ENCODE measurements around the gene CACNA1C. TPM values are rescaled to one million over a fixed set of nuclear protein-coding genes. Genes with fewer than 3 reads are reported as not detected.

CACNA1C gene
- total RNA-seq, 1 experiment from 2014 or later: 3.7 TPM

GRCh38 chr12:2481951-2482350 lies 429.2 kb downstream of the CACNA1C start:
- no peaks in the 10 kb centered on the region for H3K4me1 ChIP-seq (ENCODE audit: insufficient read depth, low read length, poor library complexity, severe bottlenecking)
- ChIA-PET CTCF (no interaction called here), POLR2A (ENCODE audit: low non-redundant PET) (no interaction called here)
- no peak overlapping the region for H3K4me3 ChIP-seq (ENCODE audit: low read depth, low read length, poor library complexity, severe bottlenecking)
- no peaks in the 10 kb centered on the region for H3K9me3 ChIP-seq (ENCODE audit: low read depth, low read length, poor library complexity, severe bottlenecking)
- no peaks in the 10 kb centered on the region for H3K36me3 ChIP-seq (ENCODE audit: insufficient read depth, low read length, poor library complexity, severe bottlenecking)
- intact Hi-C loops (cut with micrococcal nuclease; ENCODE audit: unreplicated experiment): no loop called here
- H3K27me3 ChIP-seq (replicated peaks; ENCODE audit: insufficient read depth, low read depth, low read length, poor library complexity): no peaks in the 10 kb centered on the region
- no peak for TF ChIP-seq EZH2 (IDR thresholded peaks at IDR 0.05; ENCODE audit: borderline replicate concordance, low read depth, low read length, poor library complexity, severe bottlenecking)
- TF ChIP-seq, protein P1, sequence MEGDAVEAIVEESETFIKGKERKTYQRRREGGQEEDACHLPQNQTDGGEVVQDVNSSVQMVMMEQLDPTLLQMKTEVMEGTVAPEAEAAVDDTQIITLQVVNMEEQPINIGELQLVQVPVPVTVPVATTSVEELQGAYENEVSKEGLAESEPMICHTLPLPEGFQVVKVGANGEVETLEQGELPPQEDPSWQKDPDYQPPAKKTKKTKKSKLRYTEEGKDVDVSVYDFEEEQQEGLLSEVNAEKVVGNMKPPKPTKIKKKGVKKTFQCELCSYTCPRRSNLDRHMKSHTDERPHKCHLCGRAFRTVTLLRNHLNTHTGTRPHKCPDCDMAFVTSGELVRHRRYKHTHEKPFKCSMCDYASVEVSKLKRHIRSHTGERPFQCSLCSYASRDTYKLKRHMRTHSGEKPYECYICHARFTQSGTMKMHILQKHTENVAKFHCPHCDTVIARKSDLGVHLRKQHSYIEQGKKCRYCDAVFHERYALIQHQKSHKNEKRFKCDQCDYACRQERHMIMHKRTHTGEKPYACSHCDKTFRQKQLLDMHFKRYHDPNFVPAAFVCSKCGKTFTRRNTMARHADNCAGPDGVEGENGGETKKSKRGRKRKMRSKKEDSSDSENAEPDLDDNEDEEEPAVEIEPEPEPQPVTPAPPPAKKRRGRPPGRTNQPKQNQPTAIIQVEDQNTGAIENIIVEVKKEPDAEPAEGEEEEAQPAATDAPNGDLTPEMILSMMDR (conservative IDR thresholded peaks at IDR 0.05; ENCODE audit: low read depth, low read length): no peak
- DNase-seq (ENCODE audit: low spot score): no peak
- no peak overlapping the region for H3K27ac ChIP-seq (ENCODE audit: low read depth, low read length, poor library complexity, severe bottlenecking)
- BruUV-seq (replicated peaks): no TSS peak

- TF ChIP-seq, protein P1 (conservative IDR thresholded peaks at IDR 0.05; ENCODE audit: low read depth, low read length): no peak
- no peak for TF ChIP-seq EZH2 (IDR thresholded peaks at IDR 0.05; ENCODE audit: borderline replicate concordance, low read depth, low read length, poor library complexity, severe bottlenecking)
- H3K36me3 ChIP-seq (ENCODE audit: insufficient read depth, low read length, poor library complexity, severe bottlenecking): no peaks in the 10 kb centered on the region
- no peaks in the 10 kb centered on the region for H3K4me1 ChIP-seq (ENCODE audit: insufficient read depth, low read length, poor library complexity, severe bottlenecking)
- POLR2A ChIA-PET (ENCODE audit: low non-redundant PET): no interaction called here
- no peak for DNase-seq (ENCODE audit: low spot score)
- intact Hi-C loops (cut with micrococcal nuclease; ENCODE audit: unreplicated experiment): no loop called here
- no peaks in the 10 kb centered on the region for H3K27me3 ChIP-seq (replicated peaks; ENCODE audit: insufficient read depth, low read depth, low read length, poor library complexity)
- no peaks in the 10 kb centered on the region for H3K9me3 ChIP-seq (ENCODE audit: low read depth, low read length, poor library complexity, severe bottlenecking)
- H3K4me3 ChIP-seq (ENCODE audit: low read depth, low read length, poor library complexity, severe bottlenecking): no peak overlapping the region
- CTCF ChIA-PET: no interaction called here
- H3K27ac ChIP-seq (ENCODE audit: low read depth, low read length, poor library complexity, severe bottlenecking): no peak overlapping the region
- BruUV-seq (replicated peaks): no TSS peak
These were observed 430.3 kb downstream of the CACNA1C start for GRCh38 chr12:2482938-2483660.

DNA sequence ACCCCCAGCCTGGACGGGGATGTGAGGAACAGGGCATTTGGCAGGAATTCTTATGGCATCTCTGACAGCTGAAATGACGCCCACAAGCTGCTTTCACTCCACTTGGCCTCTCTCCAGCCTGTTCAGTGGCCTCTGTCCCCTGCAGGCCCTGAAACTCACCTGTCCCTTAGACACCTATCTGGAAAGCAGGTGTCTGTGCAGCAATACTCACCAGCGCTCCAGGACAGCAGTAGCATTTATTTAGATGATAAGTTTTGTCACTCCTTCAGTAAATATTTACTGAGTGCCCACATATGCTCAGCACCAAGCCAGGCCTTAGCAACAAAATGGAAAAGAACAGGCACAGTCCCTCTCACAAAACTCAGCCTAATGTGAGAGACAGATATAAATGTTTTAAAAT lies 430.9 kb downstream of the CACNA1C start:
- CTCF ChIA-PET: no interaction called here
- no peak overlapping the region for H3K27ac ChIP-seq (ENCODE audit: low read depth, low read length, poor library complexity, severe bottlenecking)
- H3K9me3 ChIP-seq (ENCODE audit: low read depth, low read length, poor library complexity, severe bottlenecking): no peaks in the 10 kb centered on the region
- DNase-seq (ENCODE audit: low spot score): no peak
- no TSS peak for BruUV-seq (replicated peaks)
- no peaks in the 10 kb centered on the region for H3K36me3 ChIP-seq (ENCODE audit: insufficient read depth, low read length, poor library complexity, severe bottlenecking)
- POLR2A ChIA-PET (ENCODE audit: low non-redundant PET): no interaction called here
- intact Hi-C loops (cut with micrococcal nuclease; ENCODE audit: unreplicated experiment): no loop called here
- no peak for TF ChIP-seq EZH2 (IDR thresholded peaks at IDR 0.05; ENCODE audit: borderline replicate concordance, low read depth, low read length, poor library complexity, severe bottlenecking)
- TF ChIP-seq, protein P1 (conservative IDR thresholded peaks at IDR 0.05; ENCODE audit: low read depth, low read length): no peak
- H3K27me3 ChIP-seq (replicated peaks; ENCODE audit: insufficient read depth, low read depth, low read length, poor library complexity): no peaks in the 10 kb centered on the region
- no peak overlapping the region for H3K4me3 ChIP-seq (ENCODE audit: low read depth, low read length, poor library complexity, severe bottlenecking)
- H3K4me1 ChIP-seq (ENCODE audit: insufficient read depth, low read length, poor library complexity, severe bottlenecking): no peaks in the 10 kb centered on the region

Measured in A673 (cell line).